Tibial nerve (tissue), 3 donors: Measurements from ENCODE around the gene MTNR1A.
A peak's percentile ranks its signal among the peaks of the same experiment; 100 is the strongest.

Experiments
- POLR2A ChIP-seq, 2 donors: fragments of 450-650 bp; IDR thresholded peaks; one replicate each; pipeline ENCODE4 v1.6.1; 2017; ENCODE audit warnings: antibody characterized with exemption in 2 of 2, mild to moderate bottlenecking in 2 of 2, moderate library complexity in 2 of 2
- TF ChIP-seq, protein P1 (sequence below), 5 experiments: fragments of 200-600 bp in 3 of 5; fragments of 450-650 bp in 2 of 5; sonication (generic) in 3 of 5; IDR thresholded peaks; one replicate each; pipeline ENCODE4 v1.5.1; 2016 to 2019; ENCODE audit warnings: antibody characterized with exemption in 5 of 5, mild to moderate bottlenecking in 3 of 5, moderate library complexity in 2 of 5

DNA sequence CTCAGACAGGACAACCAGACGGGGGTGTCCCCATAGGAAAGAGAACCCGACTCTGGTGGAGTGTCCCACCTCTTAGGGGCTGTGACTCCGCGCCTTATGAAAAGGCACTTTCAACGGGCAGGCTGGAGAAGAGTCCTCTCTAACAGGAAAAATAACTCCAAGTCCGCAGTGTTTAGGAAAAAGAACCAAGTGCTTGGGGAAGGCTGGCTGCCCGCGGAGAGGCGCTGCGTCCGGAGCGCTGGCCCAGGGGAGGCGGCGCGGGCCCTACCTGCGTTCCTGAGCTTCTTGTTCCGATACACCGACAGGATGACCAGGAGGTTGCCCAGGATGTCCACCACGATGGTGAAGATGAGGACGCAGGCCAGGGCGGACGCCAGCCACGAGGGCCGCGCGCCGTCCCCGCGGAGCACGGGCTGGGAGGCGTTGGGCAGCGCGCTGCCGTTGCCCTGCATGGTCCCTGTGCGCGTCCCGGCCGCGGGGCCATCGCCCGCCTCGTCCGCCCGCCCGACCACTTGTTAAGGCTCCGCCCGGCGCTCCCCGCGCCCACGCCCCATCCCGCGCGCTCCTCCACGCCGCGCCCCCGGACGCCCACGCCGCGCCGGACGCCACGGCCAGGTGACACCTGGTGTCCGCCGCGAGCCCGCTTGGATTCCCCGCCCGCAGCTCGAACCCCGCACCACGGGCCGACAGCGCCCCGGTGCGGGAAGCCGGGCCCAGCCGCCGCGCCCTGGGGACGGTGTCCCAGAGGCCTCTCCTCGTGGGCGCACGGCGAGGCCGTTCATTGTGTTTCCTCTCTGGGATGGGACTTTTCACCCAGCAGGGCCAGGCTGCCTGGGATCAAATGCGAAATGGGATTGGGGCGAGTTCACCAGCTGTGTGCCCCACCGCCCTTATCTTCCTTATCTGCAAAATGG is at the start of gene MTNR1A:
- no peak for TF ChIP-seq POLR2A (IDR thresholded peaks at IDR 0.05)
- TF ChIP-seq, protein P1, sequence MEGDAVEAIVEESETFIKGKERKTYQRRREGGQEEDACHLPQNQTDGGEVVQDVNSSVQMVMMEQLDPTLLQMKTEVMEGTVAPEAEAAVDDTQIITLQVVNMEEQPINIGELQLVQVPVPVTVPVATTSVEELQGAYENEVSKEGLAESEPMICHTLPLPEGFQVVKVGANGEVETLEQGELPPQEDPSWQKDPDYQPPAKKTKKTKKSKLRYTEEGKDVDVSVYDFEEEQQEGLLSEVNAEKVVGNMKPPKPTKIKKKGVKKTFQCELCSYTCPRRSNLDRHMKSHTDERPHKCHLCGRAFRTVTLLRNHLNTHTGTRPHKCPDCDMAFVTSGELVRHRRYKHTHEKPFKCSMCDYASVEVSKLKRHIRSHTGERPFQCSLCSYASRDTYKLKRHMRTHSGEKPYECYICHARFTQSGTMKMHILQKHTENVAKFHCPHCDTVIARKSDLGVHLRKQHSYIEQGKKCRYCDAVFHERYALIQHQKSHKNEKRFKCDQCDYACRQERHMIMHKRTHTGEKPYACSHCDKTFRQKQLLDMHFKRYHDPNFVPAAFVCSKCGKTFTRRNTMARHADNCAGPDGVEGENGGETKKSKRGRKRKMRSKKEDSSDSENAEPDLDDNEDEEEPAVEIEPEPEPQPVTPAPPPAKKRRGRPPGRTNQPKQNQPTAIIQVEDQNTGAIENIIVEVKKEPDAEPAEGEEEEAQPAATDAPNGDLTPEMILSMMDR (IDR thresholded peaks at IDR 0.05): peak in 1 of 5 experiments; percentile 6
